ENCODE results near the gene CPAMD8. TPM values are rescaled to one million over a fixed set of nuclear protein-coding genes. Genes with fewer than 3 reads are reported as not detected.
"Not testable (repeated sequence)": the region's sequence is repeated elsewhere in the genome, so short reads cannot be mapped to it uniquely, and the experiment has no call there.

The CPAMD8 gene
- total RNA-seq, 1 experiment from 2014 or later: 0.20 TPM

- TF ChIP-seq EGR1 (IDR thresholded peaks at IDR 0.05; ENCODE audit: low read depth) (no peak), REST (IDR thresholded peaks at IDR 0.05; ENCODE audit: low read depth) (no peak)
Observed at GRCh38 chr19:17020385-17020784, 6.2 kb downstream of the CPAMD8 start (continued).

GRCh38 chr19:17014212-17014861 is 12.3 kb downstream of the CPAMD8 start:
- H2AFZ ChIP-seq (ENCODE audit: low read depth, low read length, poor library complexity, severe bottlenecking); H3K27ac ChIP-seq (ENCODE audit: low read depth, low read length); H3K79me2 ChIP-seq (ENCODE audit: insufficient read depth, low read length); H3K4me3 ChIP-seq (replicated peaks in 1 of 2; ENCODE audit: low read depth in 1 of 2, low read length in 2 of 2); BruUV-seq (replicated peaks); H3K9me3 ChIP-seq (ENCODE audit: control insufficient read depth in 1 of 2, insufficient read depth in 1 of 2, low read depth in 1 of 2, low read length in 2 of 2); H3K4me1 ChIP-seq (ENCODE audit: control insufficient read depth in 1 of 2, insufficient read depth in 2 of 2, low read length in 2 of 2); H3K9ac ChIP-seq (ENCODE audit: low read length); RAD21 ChIA-PET (ENCODE audit: low non-redundant PET in 1 of 2, low total read pairs in 2 of 2, uncharacterized antibody in 2 of 2, unreplicated experiment in 2 of 2); H3K9me2 ChIP-seq (ENCODE audit: insufficient read depth); H3K36me3 ChIP-seq (ENCODE audit: control insufficient read depth in 1 of 2, insufficient read depth in 2 of 2, low read length in 2 of 2); H3K27me3 ChIP-seq (ENCODE audit: insufficient read depth, low read length); CTCF ChIA-PET; intact Hi-C loops (cut with micrococcal nuclease); H4K20me1 ChIP-seq (ENCODE audit: insufficient read depth); POLR2A ChIA-PET: not testable (repeated sequence)
- DNase-seq (ENCODE audit: low read depth, low spot score): peak; percentile 26
- 0 out of 2 replicates have a peak overlapping the region, but pooled peaks have one; percentile 12 for H3K4me2 ChIP-seq (ENCODE audit: low read length)
- peak; percentile 55 for ATAC-seq
- TF ChIP-seq MAX (IDR thresholded peaks at IDR 0.05): peak; percentile 44
- TF ChIP-seq CBX3 (IDR thresholded peaks at IDR 0.05; ENCODE audit: low read depth): peak; percentile 72; the same call in 1 of the 2 replicates
- TF ChIP-seq SP1 (IDR thresholded peaks at IDR 0.05; ENCODE audit: low read depth): peak; percentile 20; the same call in 1 of the 2 replicates
- TF ChIP-seq FOSL1 (IDR thresholded peaks at IDR 0.05; ENCODE audit: low read depth): peak; percentile 56
